Erythroblast (primary cell): ENCODE results near the gene TMSB15B.
"Not testable (repeated sequence)": the region's sequence is repeated elsewhere in the genome, so short reads cannot be mapped to it uniquely, and the experiment has no call there.

Experiments used
- DNase-seq, 2 experiments: peaks; one replicate each; lab custom pipeline; 2025; lab: John Stamatoyannopoulos, UW
- GATA1 ChIP-seq: IDR thresholded peaks from 2 replicates; pipeline ENCODE4 v1.6.1; 2011; ENCODE audit warnings: low read depth, mild to moderate bottlenecking, control low read depth, low read length, moderate library complexity
- POLR2A ChIP-seq: IDR thresholded peaks from 2 replicates; pipeline ENCODE4 v1.6.1; 2011; ENCODE audit warnings: mild to moderate bottlenecking, low read length

Gene TMSB15B

GRCh38 chrX:103999234-103999633 lies 36.8 kb downstream of the TMSB15B start:
- TF ChIP-seq GATA1: no peak
- TF ChIP-seq POLR2A: no peak

GRCh38 chrX:104008831-104009230 lies 46.4 kb downstream of the TMSB15B start:
- no peak for DNase-seq
- TF ChIP-seq POLR2A: no peak
- TF ChIP-seq GATA1: no peak

More at GRCh38 chrX:103999234-103999633, 36.8 kb downstream of the TMSB15B start:
- no peak for DNase-seq

- TF ChIP-seq POLR2A (no peak), GATA1 (no peak)
These were observed 50.7 kb downstream of the TMSB15B start for GRCh38 chrX:104013158-104013557.

GRCh38 chrX:104013606-104014005 lies 51.2 kb downstream of the TMSB15B start, which contains the start of gene H2BW1:
H2BW1 (minus strand) TSS chrX:104013708; CDS start chrX:104013576, 132 bp downstream.
- TF ChIP-seq POLR2A (no peak), GATA1 (no peak)
- DNase-seq: no peak

More at GRCh38 chrX:104013158-104013557, 50.7 kb downstream of the TMSB15B start:
- no peak for DNase-seq

- DNase-seq: not testable (repeated sequence)
These were observed 53.1 kb downstream of the TMSB15B start for GRCh38 chrX:104015576-104015975.
